ENCODE measurements around the gene ZSWIM1.

DNA sequence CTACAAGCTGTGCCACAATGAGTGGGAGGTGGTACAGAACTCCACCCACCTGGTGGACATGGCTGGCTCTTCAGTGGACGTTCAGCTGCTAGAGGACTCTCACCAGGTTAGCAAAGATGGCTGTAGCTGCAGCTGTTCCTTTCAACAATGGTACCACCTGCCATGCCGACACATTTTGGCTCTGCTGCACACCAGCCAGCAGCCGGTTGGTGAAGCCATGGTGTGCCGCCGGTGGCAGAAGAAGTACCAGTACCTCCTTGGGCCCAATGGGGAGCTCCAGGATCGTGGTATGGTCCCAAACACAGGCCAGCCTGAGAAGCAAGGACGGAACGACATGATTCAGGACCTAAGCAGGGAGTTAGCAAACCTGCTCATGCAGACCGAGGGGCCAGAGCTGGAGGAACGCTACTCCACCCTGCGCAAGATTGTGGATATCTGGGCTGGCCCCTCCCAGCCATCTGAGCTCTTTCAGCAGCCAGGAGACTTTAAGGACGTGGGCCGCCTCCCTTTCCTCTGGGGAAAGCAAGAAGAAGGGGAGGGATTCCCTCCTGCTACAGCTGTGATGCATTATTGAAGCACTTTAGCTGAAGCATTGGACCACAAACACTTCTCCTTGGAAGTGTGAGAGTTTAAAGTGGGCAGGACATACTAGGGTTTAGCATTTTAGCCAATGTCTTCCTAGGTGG is 2.8 kb upstream of the ZSWIM1 start:
- TF ChIP-seq, protein P1, sequence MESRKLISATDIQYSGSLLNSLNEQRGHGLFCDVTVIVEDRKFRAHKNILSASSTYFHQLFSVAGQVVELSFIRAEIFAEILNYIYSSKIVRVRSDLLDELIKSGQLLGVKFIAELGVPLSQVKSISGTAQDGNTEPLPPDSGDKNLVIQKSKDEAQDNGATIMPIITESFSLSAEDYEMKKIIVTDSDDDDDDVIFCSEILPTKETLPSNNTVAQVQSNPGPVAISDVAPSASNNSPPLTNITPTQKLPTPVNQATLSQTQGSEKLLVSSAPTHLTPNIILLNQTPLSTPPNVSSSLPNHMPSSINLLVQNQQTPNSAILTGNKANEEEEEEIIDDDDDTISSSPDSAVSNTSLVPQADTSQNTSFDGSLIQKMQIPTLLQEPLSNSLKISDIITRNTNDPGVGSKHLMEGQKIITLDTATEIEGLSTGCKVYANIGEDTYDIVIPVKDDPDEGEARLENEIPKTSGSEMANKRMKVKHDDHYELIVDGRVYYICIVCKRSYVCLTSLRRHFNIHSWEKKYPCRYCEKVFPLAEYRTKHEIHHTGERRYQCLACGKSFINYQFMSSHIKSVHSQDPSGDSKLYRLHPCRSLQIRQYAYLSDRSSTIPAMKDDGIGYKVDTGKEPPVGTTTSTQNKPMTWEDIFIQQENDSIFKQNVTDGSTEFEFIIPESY (IDR thresholded peaks at IDR 0.05): no peak
- no peak for TF ChIP-seq ZNF274 (IDR thresholded peaks at IDR 0.05; ENCODE audit: insufficient read depth, insufficient read length)
- no peak for TF ChIP-seq FOXK2 (IDR thresholded peaks at IDR 0.05)
- no peak for TF ChIP-seq HDAC6 (IDR thresholded peaks at IDR 0.05; ENCODE audit: unreplicated experiment)
- no peak for TF ChIP-seq POLR2A (IDR thresholded peaks at IDR 0.05; ENCODE audit: low read depth, low read length)

Measured in GM12878 (cell line).